ENCODE results near the gene CIAO2B.

CIAO2B gene

DNA sequence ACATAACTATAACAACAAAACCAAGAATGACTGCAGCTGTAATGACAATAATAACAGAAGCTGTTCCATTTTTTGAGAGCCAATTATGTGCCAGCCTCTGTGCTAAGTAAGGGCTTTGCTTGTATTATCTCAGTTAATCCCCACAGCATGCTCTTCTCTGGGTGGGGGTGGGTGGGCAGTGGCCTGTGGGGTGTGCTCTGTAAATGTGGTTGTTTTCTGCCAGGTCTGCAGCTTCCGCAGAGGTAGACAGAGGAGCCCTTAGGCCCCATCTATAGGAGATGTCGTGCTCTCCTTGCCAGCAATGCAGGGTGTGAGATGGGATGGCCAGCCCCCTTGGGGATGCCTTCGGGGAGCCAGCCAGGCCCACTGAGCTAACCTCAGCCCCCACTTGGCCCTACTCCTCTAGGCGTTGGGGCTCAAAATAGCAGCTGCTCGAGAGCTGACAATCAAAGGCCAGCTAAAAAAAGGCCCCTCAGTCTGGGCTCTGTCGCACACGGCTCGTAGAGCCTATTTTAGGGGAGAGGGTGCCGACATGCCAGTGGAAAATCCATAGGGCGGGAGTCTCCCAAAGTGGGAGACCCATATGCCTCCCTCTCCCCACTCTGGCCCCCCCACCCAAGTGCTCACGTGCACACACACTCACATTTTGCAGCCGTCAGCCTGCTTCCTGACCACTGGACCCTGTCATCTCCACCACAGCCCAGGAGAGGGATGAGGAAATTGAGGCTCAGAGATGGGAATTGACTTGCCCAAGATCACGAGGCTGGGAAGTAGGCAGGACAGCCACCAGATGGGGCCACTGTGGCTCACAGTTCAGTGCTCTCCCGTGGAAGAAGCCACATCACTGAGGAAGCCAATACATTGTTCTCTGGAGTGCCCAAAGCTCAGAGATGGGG, 31.3 kb downstream of the CIAO2B start:
- TF ChIP-seq, protein P1, sequence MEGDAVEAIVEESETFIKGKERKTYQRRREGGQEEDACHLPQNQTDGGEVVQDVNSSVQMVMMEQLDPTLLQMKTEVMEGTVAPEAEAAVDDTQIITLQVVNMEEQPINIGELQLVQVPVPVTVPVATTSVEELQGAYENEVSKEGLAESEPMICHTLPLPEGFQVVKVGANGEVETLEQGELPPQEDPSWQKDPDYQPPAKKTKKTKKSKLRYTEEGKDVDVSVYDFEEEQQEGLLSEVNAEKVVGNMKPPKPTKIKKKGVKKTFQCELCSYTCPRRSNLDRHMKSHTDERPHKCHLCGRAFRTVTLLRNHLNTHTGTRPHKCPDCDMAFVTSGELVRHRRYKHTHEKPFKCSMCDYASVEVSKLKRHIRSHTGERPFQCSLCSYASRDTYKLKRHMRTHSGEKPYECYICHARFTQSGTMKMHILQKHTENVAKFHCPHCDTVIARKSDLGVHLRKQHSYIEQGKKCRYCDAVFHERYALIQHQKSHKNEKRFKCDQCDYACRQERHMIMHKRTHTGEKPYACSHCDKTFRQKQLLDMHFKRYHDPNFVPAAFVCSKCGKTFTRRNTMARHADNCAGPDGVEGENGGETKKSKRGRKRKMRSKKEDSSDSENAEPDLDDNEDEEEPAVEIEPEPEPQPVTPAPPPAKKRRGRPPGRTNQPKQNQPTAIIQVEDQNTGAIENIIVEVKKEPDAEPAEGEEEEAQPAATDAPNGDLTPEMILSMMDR (IDR thresholded peaks at IDR 0.05; ENCODE audit: insufficient read depth, low read depth, low read length, missing control alignments), result no peak
- peak; percentile 39 for DNase-seq (ENCODE audit: low read depth)
- no peak overlapping the region for H3K4me3 ChIP-seq (ENCODE audit: low read length)

DNA sequence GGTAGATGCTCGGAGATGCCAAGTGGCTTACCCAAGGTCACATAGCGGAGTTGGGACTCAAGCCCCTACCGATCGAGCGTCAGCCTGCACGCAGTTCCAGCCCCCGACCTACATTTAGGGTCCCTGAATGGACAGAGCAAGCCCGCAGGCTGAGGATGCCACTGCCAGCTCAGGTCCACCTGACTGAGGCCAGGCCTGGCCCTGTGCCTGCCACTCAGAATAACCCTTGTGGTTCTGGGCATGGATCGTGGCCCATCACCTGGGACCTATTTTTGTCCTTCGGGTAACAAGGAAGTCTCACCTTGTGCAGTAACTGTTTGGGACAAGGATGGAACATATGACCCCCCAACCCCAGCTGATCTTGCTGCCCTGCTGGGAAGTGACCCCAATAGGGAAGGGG, 32.6 kb downstream of the CIAO2B start:
- TF ChIP-seq, protein P1 (IDR thresholded peaks at IDR 0.05; ENCODE audit: insufficient read depth, low read depth, low read length, missing control alignments), result no peak
- DNase-seq (ENCODE audit: low read depth), result no peak
- H3K4me3 ChIP-seq (ENCODE audit: low read length), result no peak overlapping the region

DNA sequence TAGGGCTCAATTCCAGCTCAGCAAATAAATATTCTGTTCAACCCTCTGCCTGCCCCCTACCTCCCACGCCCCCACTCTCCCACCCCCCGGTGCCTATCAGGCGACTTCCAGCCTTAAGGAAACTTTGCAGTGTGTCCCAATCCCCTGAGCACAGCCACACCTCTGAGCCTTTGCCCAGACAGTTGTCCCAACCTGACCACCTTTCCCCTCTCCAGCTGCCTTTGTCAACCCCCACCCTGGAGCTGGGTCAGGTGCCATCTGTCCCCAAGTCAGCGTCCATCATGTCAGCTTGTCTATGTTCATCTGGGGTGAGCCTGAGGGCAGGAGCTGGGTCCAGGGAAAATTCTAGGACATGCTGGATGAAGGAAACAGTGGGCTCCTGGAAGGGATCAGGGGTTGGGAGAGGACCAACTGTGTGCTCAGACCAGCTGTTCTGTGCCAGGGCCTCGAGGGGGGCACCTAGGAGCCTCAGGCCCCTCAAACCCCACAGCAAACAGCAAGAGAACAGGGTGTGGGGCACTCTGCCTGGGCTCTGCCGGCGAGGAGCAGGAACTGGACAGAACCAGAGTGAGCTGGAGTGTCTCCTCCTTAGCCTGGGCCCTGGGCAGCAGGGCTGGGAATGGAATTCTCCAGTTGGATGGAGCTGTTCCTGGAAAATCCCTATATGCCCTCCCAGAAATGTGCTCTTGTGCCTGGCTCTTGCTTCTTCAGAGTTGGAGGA, 33.3 kb downstream of the CIAO2B start:
- TF ChIP-seq, protein P1 (IDR thresholded peaks at IDR 0.05; ENCODE audit: insufficient read depth, low read depth, low read length, missing control alignments), result no peak
- H3K4me3 ChIP-seq (ENCODE audit: low read length), result no peak overlapping the region
- no peak for DNase-seq (ENCODE audit: low read depth)

DNA sequence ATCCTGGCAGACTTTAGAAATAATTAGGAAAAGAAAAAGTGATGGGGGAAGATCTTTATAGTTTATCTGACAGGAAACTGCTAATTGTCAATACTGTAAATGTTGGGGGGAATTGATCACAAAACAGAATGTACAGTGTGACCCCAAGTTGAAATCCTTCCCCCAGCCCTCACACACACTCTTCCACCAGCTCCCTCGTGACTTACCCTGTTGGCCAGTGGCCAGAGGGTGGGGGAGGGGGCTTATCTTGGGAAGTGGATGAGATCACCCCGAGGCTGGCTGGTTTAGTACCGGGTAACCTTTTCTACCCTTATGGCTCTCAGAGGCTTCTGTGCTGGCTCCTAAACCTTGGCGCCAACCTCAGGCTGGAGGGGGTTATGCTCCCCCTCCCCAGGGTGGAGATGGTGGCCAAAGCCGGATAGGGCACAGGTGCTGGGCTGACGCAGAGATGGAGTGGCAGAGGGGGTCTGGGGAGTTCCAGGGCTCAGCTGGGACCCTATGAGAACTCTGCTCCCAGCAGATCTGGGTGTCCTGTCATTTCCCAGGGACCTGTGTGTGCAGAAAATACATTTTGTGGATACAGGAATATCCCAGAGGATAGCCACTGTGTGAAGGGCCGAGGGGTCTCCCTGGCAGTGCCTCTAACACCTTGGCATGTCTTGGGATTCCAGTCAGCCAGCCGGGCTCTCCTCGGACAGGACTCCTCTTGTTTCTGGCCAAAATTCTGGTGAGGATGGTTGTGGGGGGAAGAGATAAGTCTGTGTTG, 34.1 kb downstream of the CIAO2B start:
- H3K4me3 ChIP-seq (ENCODE audit: low read length), result no peak overlapping the region
- TF ChIP-seq, protein P1 (IDR thresholded peaks at IDR 0.05; ENCODE audit: insufficient read depth, low read depth, low read length, missing control alignments), result no peak
- peak; percentile 81 for DNase-seq (ENCODE audit: low read depth)

DNA sequence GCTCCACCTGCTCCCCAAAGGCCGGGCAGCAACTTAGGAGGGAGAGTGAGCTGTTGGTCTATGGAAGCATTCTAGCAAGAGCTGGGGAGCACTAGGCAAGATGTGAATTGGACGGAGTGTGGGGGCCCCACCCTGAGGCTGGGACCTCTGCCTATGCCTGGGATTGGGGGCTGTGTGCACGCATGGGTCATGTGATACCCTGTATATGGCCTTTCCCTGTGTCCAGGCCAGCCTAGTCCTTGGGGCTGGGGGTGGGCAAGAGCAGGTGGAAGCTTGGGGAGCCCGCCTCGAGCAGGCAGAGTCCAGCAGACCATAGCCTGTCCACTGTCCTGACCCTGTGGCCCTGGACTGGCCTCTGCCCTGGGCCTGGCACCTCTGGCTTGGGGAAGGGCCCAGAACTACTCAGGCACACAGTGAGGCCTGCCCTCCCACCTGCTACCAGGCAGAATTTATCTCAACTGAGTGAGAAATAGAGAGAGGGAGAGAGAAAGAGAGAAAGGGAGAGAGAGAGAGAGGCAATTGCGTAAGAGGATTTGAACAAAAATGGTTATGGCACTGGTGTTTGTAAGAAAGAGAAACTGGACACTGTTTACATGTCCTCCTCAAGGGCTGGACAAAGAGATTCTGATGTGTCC, 34.8 kb downstream of the CIAO2B start:
- TF ChIP-seq, protein P1 (IDR thresholded peaks at IDR 0.05; ENCODE audit: insufficient read depth, low read depth, low read length, missing control alignments), result no peak
- no peak overlapping the region for H3K4me3 ChIP-seq (ENCODE audit: low read length)
- DNase-seq (ENCODE audit: low read depth), result no peak

DNA sequence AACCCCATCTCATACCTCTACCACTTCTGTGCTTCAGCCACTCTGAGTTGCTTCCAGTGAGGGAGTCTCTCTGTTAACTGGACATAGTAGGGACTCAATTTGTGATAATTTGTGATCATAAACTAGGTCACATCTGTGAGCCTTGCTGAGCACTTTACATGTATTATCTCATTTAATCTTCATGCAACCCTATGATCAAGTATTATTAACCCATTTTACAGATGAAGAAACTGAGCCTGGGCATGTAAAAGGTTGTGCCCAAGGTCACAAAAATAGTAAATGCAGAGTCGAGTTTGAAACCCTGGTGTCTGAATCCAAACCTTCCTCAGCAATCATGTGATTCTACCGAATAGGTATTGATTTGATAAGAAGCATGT, 35.3 kb downstream of the CIAO2B start:
- TF ChIP-seq, protein P1 (IDR thresholded peaks at IDR 0.05; ENCODE audit: insufficient read depth, low read depth, low read length, missing control alignments), result no peak
- no peak for DNase-seq (ENCODE audit: low read depth)
- H3K4me3 ChIP-seq (ENCODE audit: low read length), result no peak overlapping the region

Measured in epithelial cell of esophagus (primary cell).